K562 (cell line): ENCODE measurements around the gene PPP1R15A. TPM values are rescaled to one million over a fixed set of nuclear protein-coding genes. Genes with fewer than 3 reads are reported as not detected.
A peak's percentile ranks its signal among the peaks of the same experiment; 100 is the strongest.

Experiments used
- ARID1B ChIP-seq: fragments of 450-650 bp; IDR thresholded peaks from 2 replicates; pipeline ENCODE4 v1.6.1; 2016; ENCODE audit warnings: antibody characterized with exemption, mild to moderate bottlenecking, inconsistent platforms
- CCAR2 ChIP-seq: fragments of 200-400 bp; formaldehyde crosslinking; IDR thresholded peaks from 2 replicates; pipeline ENCODE4 v1.6.1; 2017; ENCODE audit warnings: mild to moderate bottlenecking, low read depth, low read length
- E2F3 ChIP-seq: fragments of 250-450 bp; sonication (Bioruptor Pico); IDR thresholded peaks from 2 replicates; pipeline ENCODE4 v1.4.0; 2020; ENCODE audit warnings: mild to moderate bottlenecking
- FOXJ2 ChIP-seq: fragments of 200-800 bp; sonication (Bioruptor generic); IDR thresholded peaks from 2 replicates; pipeline ENCODE4 v1.6.1; 2016; ENCODE audit warnings: missing genetic modification characterization, missing compliant biosample characterization
- HDAC1 ChIP-seq, 2 experiments: fragments of 450-650 bp; IDR thresholded peaks; 2 replicates each; pipeline ENCODE4 v1.6.1; 2016 to 2017; ENCODE audit warnings: inconsistent platforms in 1 of 2, mild to moderate bottlenecking in 1 of 2, moderate library complexity in 1 of 2
- HMBOX1 ChIP-seq: sonication (generic); IDR thresholded peaks from 2 replicates; pipeline ENCODE4 v1.6.1; 2016
- HOMEZ ChIP-seq: fragments of 250-450 bp; sonication (Bioruptor Pico); IDR thresholded peaks from 2 replicates; pipeline ENCODE4 v1.4.0; 2020; ENCODE audit warnings: mild to moderate bottlenecking, moderate library complexity
- HSF4 ChIP-seq: fragments of 250-450 bp; sonication (Bioruptor Pico); IDR thresholded peaks from 2 replicates; pipeline ENCODE4 v2.1.2; 2022; ENCODE audit warnings: mild to moderate bottlenecking, moderate library complexity, borderline replicate concordance
- MEIS2 ChIP-seq: fragments of 450-650 bp; IDR thresholded peaks from 2 replicates; pipeline ENCODE4 v1.6.1; 2014; ENCODE audit warnings: mild to moderate bottlenecking; ENCODE audit not compliant: partially characterized antibody
- SMAD4 ChIP-seq: fragments of 250-450 bp; sonication (Bioruptor Pico); conservative IDR thresholded peaks from 2 replicates; pipeline ENCODE4 v1.8.0; 2021; ENCODE audit warnings: inconsistent platforms, mild to moderate bottlenecking, moderate library complexity
- SMARCA4 ChIP-seq: fragments of 450-650 bp; IDR thresholded peaks from 2 replicates; pipeline ENCODE4 v1.6.1; 2016
- ZNF318 ChIP-seq, 2 experiments: fragments of 450-650 bp; IDR thresholded peaks; 2 replicates each; pipeline ENCODE4 v1.6.1; 2016; ENCODE audit warnings: mild to moderate bottlenecking in 2 of 2, borderline replicate concordance in 1 of 2, low read depth in 1 of 2, moderate library complexity in 1 of 2
- polyA plus RNA-seq, 8 experiments: library from polyadenylated mRNA; depleted of rRNA in 4 of 8; stranded (reverse) in 5 of 8; unstranded in 3 of 8; fragments of >200 nt; fragmentation: Nextera tagmentation in 2 of 8; fragmentation: Illumina TruSeq in 1 of 8; extraction: Ambion mirVana in 2 of 8; extraction: Trizol in 1 of 8; gene quantifications; 2 replicates each; pipeline versions ENCODE4 v1.2.1 to v1.2.3, GENCODE V29; 2011 to 2014; ENCODE audit warnings: inconsistent platforms in 1 of 8, missing spikeins in 1 of 8
- total RNA-seq, 7 experiments: library from RNA; depleted of rRNA in 6 of 7; stranded (reverse); fragments of >200 nt in 6 of 7; fragmentation: Illumina TruSeq in 2 of 7; extraction: Trizol in 2 of 7; gene quantifications; 2 replicates each; pipeline versions ENCODE4 v1.2.1 to v1.2.3, GENCODE V29; 2011 to 2021; ENCODE audit warnings: low replicate concordance in 1 of 7
- TF ChIP-seq, protein P1 (sequence below): sonication (generic); formaldehyde crosslinking; IDR thresholded peaks from 2 replicates; pipeline ENCODE4 v1.8.1; 2023; ENCODE audit warnings: mild to moderate bottlenecking, missing genetic modification reagents
- TF ChIP-seq, protein P2 (sequence below): IDR thresholded peaks from 2 replicates; pipeline ENCODE4 v1.6.1; 2016; ENCODE audit warnings: missing genetic modification characterization, missing compliant biosample characterization

Gene PPP1R15A
- total and polyA plus RNA-seq, 9 of the 15 experiments (the other 6 are each of a cell fraction or from before 2014, with no cell fraction given), result 0.42 to 73.7 (median 44.0) TPM

- TF ChIP-seq FOXJ2 (tag) (no peak), HMBOX1 (peak; percentile 12; the same call in 1 of the 2 replicates), E2F3 (no peak), SMARCA4 (0 out of 2 replicates have a peak, but pooled peaks have one; percentile 36), SMAD4 (CRISPR knock-in tag) (no peak), HDAC1 (IDR thresholded peaks at IDR 0.05) (no peak), CCAR2 (no peak), HOMEZ (CRISPR knock-in tag) (no peak), HSF4 (CRISPR knock-in tag) (no peak), ZNF318 (IDR thresholded peaks at IDR 0.05; ENCODE audit: borderline replicate concordance in 1 of 2, low read depth in 1 of 2) (no peak), MEIS2 (peak; percentile 34), ARID1B (peak; percentile 39)
- TF ChIP-seq, protein P1, sequence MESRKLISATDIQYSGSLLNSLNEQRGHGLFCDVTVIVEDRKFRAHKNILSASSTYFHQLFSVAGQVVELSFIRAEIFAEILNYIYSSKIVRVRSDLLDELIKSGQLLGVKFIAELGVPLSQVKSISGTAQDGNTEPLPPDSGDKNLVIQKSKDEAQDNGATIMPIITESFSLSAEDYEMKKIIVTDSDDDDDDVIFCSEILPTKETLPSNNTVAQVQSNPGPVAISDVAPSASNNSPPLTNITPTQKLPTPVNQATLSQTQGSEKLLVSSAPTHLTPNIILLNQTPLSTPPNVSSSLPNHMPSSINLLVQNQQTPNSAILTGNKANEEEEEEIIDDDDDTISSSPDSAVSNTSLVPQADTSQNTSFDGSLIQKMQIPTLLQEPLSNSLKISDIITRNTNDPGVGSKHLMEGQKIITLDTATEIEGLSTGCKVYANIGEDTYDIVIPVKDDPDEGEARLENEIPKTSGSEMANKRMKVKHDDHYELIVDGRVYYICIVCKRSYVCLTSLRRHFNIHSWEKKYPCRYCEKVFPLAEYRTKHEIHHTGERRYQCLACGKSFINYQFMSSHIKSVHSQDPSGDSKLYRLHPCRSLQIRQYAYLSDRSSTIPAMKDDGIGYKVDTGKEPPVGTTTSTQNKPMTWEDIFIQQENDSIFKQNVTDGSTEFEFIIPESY, result 0 out of 2 replicates have a peak, but pooled peaks have one; percentile 15
- TF ChIP-seq, protein P2, sequence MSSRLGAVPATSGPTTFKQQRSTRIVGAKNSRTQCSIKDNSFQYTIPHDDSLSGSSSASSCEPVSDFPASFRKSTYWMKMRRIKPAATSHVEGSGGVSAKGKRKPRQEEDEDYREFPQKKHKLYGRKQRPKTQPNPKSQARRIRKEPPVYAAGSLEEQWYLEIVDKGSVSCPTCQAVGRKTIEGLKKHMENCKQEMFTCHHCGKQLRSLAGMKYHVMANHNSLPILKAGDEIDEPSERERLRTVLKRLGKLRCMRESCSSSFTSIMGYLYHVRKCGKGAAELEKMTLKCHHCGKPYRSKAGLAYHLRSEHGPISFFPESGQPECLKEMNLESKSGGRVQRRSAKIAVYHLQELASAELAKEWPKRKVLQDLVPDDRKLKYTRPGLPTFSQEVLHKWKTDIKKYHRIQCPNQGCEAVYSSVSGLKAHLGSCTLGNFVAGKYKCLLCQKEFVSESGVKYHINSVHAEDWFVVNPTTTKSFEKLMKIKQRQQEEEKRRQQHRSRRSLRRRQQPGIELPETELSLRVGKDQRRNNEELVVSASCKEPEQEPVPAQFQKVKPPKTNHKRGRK, result no peak
These were observed 18.1 kb upstream of the PPP1R15A start (continued) for GRCh38 chr19:48854103-48854502.
